ENCODE results near the gene CRHR1. TPM values are rescaled to one million over a fixed set of nuclear protein-coding genes. Genes with fewer than 3 reads are reported as not detected.
A peak's percentile ranks its signal among the peaks of the same experiment; 100 is the strongest.

Gene CRHR1
- polyA plus RNA-seq, 1 donor (not counting 4 experiments of a cell fraction or from before 2014, with no cell fraction given), result not detected

DNA sequence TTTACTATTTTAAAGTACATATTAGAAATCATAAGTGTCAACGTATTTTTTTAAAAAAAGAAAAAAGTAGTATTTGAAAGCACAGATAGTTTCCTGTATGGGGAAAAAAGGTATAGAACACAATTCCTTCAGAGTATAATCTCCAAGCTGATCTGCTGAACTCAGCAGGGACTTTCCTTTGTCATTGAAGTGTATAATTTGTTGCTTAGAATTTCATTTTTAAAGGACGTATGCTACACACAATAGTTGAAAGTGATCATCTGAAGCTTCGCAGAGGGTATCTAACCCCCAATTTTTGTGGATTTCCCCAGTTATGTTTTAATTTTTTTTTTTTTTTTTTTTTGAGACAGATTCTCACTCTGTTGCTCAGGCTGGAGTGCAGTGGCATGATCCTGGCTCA lies 90.0 kb downstream of the CRHR1 start:
- DNase-seq (ENCODE audit: low read depth, low spot score), result no peak
- Histone ChIP-seq H4K20me1 (ENCODE audit: control insufficient read depth, extremely low read depth, insufficient read depth, low read length) (no peaks in the 10 kb centered on the region), H3K9ac (ENCODE audit: control insufficient read depth, extremely low read depth, insufficient read depth, low read length) (no peak overlapping the region), H2AFZ (ENCODE audit: control insufficient read depth, low read length) (no peak overlapping the region), H3K4me1 (ENCODE audit: control insufficient read depth, extremely low read depth, insufficient read depth, low read length) (no peaks in the 10 kb centered on the region), H3K4me2 (ENCODE audit: control insufficient read depth, extremely low read depth, insufficient read depth, low read depth, low read length) (peak overlapping the region; percentile 48), H3K9me3 (ENCODE audit: control insufficient read depth, low read depth, low read length) (no peaks in the 10 kb centered on the region), H3K9me1 (ENCODE audit: control insufficient read depth, extremely low read depth, insufficient read depth, low read length) (no peaks in the 10 kb centered on the region), H3K36me3 (ENCODE audit: control insufficient read depth in 2 of 2, extremely low read depth in 1 of 2, insufficient read depth in 2 of 2, low read length in 2 of 2) (no peaks in the 10 kb centered on the region), H3K4me3 (ENCODE audit: control insufficient read depth in 2 of 3, extremely low read depth in 1 of 3, insufficient read depth in 2 of 3, low read depth in 1 of 3, low read length in 3 of 3) (no peak overlapping the region), H3K27ac (ENCODE audit: control insufficient read depth, insufficient read depth, low read length) (no peak overlapping the region), H3K79me2 (ENCODE audit: control insufficient read depth, insufficient read depth, low read length) (no peaks in the 10 kb centered on the region), H3K27me3 (ENCODE audit: control insufficient read depth, extremely low read depth, insufficient read depth, low read length) (no peaks in the 10 kb centered on the region)
- TF ChIP-seq EZH2 (IDR thresholded peaks at IDR 0.05; ENCODE audit: low read length), result no peak
- TF ChIP-seq, protein P1, sequence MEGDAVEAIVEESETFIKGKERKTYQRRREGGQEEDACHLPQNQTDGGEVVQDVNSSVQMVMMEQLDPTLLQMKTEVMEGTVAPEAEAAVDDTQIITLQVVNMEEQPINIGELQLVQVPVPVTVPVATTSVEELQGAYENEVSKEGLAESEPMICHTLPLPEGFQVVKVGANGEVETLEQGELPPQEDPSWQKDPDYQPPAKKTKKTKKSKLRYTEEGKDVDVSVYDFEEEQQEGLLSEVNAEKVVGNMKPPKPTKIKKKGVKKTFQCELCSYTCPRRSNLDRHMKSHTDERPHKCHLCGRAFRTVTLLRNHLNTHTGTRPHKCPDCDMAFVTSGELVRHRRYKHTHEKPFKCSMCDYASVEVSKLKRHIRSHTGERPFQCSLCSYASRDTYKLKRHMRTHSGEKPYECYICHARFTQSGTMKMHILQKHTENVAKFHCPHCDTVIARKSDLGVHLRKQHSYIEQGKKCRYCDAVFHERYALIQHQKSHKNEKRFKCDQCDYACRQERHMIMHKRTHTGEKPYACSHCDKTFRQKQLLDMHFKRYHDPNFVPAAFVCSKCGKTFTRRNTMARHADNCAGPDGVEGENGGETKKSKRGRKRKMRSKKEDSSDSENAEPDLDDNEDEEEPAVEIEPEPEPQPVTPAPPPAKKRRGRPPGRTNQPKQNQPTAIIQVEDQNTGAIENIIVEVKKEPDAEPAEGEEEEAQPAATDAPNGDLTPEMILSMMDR (optimal IDR thresholded peaks at IDR 0.05 in 1 of 3, IDR thresholded peaks at IDR 0.05 in 1 of 3, conservative IDR thresholded peaks at IDR 0.05 in 1 of 3; ENCODE audit: extremely low read depth in 1 of 3, insufficient read depth in 2 of 3, low read length in 3 of 3), result no peak
- dilution Hi-C loops (cut with MboI; ENCODE audit: extremely low pct_ligation_motif_present, low sequenced_read_pairs), result loop anchor here (25.0 kb wide), 1 partner anchor 237 kb away; no protein-coding TSS in a partner anchor
- no peak for FAIRE-seq

DNA sequence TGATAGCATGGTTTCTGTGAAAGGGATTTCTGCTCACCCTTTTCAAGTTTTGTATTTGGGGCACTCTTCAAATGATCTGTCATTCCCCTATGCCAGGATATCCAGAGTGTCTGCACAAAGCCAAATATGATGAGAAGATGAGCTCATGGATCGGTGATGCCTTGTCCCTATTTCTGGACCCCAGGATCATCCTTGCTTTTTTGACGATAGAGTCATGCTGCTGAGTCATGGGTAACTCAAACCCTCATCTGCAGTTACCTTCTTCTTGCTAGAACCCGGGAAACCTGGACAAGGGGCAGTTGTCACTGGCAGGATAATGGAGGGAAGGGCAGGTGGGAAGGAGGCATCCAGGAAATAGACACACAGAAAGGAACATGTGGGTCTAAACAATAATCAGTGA lies 92.4 kb downstream of the CRHR1 start:
- dilution Hi-C loops (cut with MboI; ENCODE audit: extremely low pct_ligation_motif_present, low sequenced_read_pairs), result no loop called here
- FAIRE-seq, result no peak

More for the DNA sequence above, 92.4 kb downstream of the CRHR1 start:
- no peak overlapping the region for H3K9ac ChIP-seq (ENCODE audit: control insufficient read depth, extremely low read depth, insufficient read depth, low read length)
- no peak overlapping the region for H3K4me3 ChIP-seq (ENCODE audit: control insufficient read depth in 2 of 3, extremely low read depth in 1 of 3, insufficient read depth in 2 of 3, low read depth in 1 of 3, low read length in 3 of 3)
- no peaks in the 10 kb centered on the region for H3K79me2 ChIP-seq (ENCODE audit: control insufficient read depth, insufficient read depth, low read length)
- H3K27me3 ChIP-seq (ENCODE audit: control insufficient read depth, extremely low read depth, insufficient read depth, low read length), result no peaks in the 10 kb centered on the region
- no peaks in the 10 kb centered on the region for H3K4me1 ChIP-seq (ENCODE audit: control insufficient read depth, extremely low read depth, insufficient read depth, low read length)
- TF ChIP-seq EZH2 (IDR thresholded peaks at IDR 0.05; ENCODE audit: low read length), result no peak
- TF ChIP-seq, protein P1 (optimal IDR thresholded peaks at IDR 0.05 in 1 of 3, IDR thresholded peaks at IDR 0.05 in 1 of 3, conservative IDR thresholded peaks at IDR 0.05 in 1 of 3; ENCODE audit: extremely low read depth in 1 of 3, insufficient read depth in 2 of 3, low read length in 3 of 3), result no peak
- DNase-seq (ENCODE audit: low read depth, low spot score), result no peak
- no peak overlapping the region for H3K27ac ChIP-seq (ENCODE audit: control insufficient read depth, insufficient read depth, low read length)
- H3K4me2 ChIP-seq (ENCODE audit: control insufficient read depth, extremely low read depth, insufficient read depth, low read depth, low read length), result no peak overlapping the region
- H3K9me1 ChIP-seq (ENCODE audit: control insufficient read depth, extremely low read depth, insufficient read depth, low read length), result no peaks in the 10 kb centered on the region
- no peak overlapping the region for H2AFZ ChIP-seq (ENCODE audit: control insufficient read depth, low read length)
- no peaks in the 10 kb centered on the region for H3K36me3 ChIP-seq (ENCODE audit: control insufficient read depth in 2 of 2, extremely low read depth in 1 of 2, insufficient read depth in 2 of 2, low read length in 2 of 2)
- no peaks in the 10 kb centered on the region for H3K9me3 ChIP-seq (ENCODE audit: control insufficient read depth, low read depth, low read length)
- no peaks in the 10 kb centered on the region for H4K20me1 ChIP-seq (ENCODE audit: control insufficient read depth, extremely low read depth, insufficient read depth, low read length)

All from keratinocyte (primary cell).